Measurements from ENCODE around the gene CAST. TPM values are rescaled to one million over a fixed set of nuclear protein-coding genes. Genes with fewer than 3 reads are reported as not detected.
"Not testable (repeated sequence)": the region's sequence is repeated elsewhere in the genome, so short reads cannot be mapped to it uniquely, and the experiment has no call there.

The CAST gene
- total and polyA plus RNA-seq, 2 donors from 2014 or later, result 83.2 to 282 TPM

- no peak for FAIRE-seq
- H3K4me3 ChIP-seq (ENCODE audit: low read length in 3 of 3), result no peak overlapping the region
- H3K27me3 ChIP-seq (ENCODE audit: control insufficient read depth, insufficient read depth, low read length), result no peaks in the 10 kb centered on the region
- DNase-seq, result no peak
- H3K36me3 ChIP-seq (ENCODE audit: control insufficient read depth in 2 of 3, insufficient read depth in 3 of 3, low read length in 3 of 3), result peaks cover 7 to 72% (median 37%) of the 10 kb centered on the region in 3 donors
- no peak overlapping the region for H3K27ac ChIP-seq (ENCODE audit: low read depth in 2 of 2, low read length in 2 of 2)
- H3K9ac ChIP-seq (ENCODE audit: low read length in 3 of 3), result no peak overlapping the region
- TF ChIP-seq CTCF (IDR thresholded peaks at IDR 0.05; ENCODE audit: borderline replicate concordance, extremely low read depth, insufficient read depth), result no peak
- no peaks in the 10 kb centered on the region for H3K4me1 ChIP-seq (ENCODE audit: control insufficient read depth in 2 of 3, insufficient read depth in 2 of 3, low read depth in 1 of 3, low read length in 3 of 3)
- intact Hi-C loops (cut with DNase I), result no loop called here
- H3K9me3 ChIP-seq (ENCODE audit: control insufficient read depth in 2 of 3, insufficient read depth in 1 of 3, low read length in 3 of 3), result no peaks in the 10 kb centered on the region
Measured at GRCh38 chr5:96743065-96743768, 81.0 kb downstream of the CAST start.

- no peak overlapping the region for H3K9ac ChIP-seq (ENCODE audit: low read length in 3 of 3)
- no peaks in the 10 kb centered on the region for H3K4me1 ChIP-seq (ENCODE audit: control insufficient read depth in 2 of 3, insufficient read depth in 2 of 3, low read depth in 1 of 3, low read length in 3 of 3)
- no peak overlapping the region for H3K4me3 ChIP-seq (ENCODE audit: low read length in 3 of 3)
- peaks cover 6 to 71% (median 38%) of the 10 kb centered on the region in 3 donors for H3K36me3 ChIP-seq (ENCODE audit: control insufficient read depth in 2 of 3, insufficient read depth in 3 of 3, low read length in 3 of 3)
- intact Hi-C loops (cut with DNase I), result no loop called here
- no peaks in the 10 kb centered on the region for H3K27me3 ChIP-seq (ENCODE audit: control insufficient read depth, insufficient read depth, low read length)
- H3K27ac ChIP-seq (ENCODE audit: low read depth in 2 of 2, low read length in 2 of 2), result no peak overlapping the region
- H3K9me3 ChIP-seq (ENCODE audit: control insufficient read depth in 2 of 3, insufficient read depth in 1 of 3, low read length in 3 of 3), result no peaks in the 10 kb centered on the region
- no peak for TF ChIP-seq CTCF (IDR thresholded peaks at IDR 0.05; ENCODE audit: borderline replicate concordance, extremely low read depth, insufficient read depth)
- DNase-seq, result no peak
- no peak for FAIRE-seq
Measured at GRCh38 chr5:96743805-96744204, 81.6 kb downstream of the CAST start.

- H3K27ac ChIP-seq (ENCODE audit: low read depth in 2 of 2, low read length in 2 of 2); intact Hi-C loops (cut with DNase I); H3K4me1 ChIP-seq (ENCODE audit: control insufficient read depth in 2 of 3, insufficient read depth in 2 of 3, low read depth in 1 of 3, low read length in 3 of 3); H3K27me3 ChIP-seq (ENCODE audit: control insufficient read depth, insufficient read depth, low read length); H3K9me3 ChIP-seq (ENCODE audit: control insufficient read depth in 2 of 3, insufficient read depth in 1 of 3, low read length in 3 of 3); DNase-seq; FAIRE-seq; H3K9ac ChIP-seq (ENCODE audit: low read length in 3 of 3); H3K4me3 ChIP-seq (ENCODE audit: low read length in 3 of 3): not testable (repeated sequence)
- peaks cover 6 to 73% (median 41%) of the 10 kb centered on the region in 3 donors for H3K36me3 ChIP-seq (ENCODE audit: control insufficient read depth in 2 of 3, insufficient read depth in 3 of 3, low read length in 3 of 3)
Measured at GRCh38 chr5:96744218-96744617, 82.0 kb downstream of the CAST start.

- FAIRE-seq (no peak), DNase-seq (no peak)
- H3K36me3 ChIP-seq (ENCODE audit: control insufficient read depth in 2 of 3, insufficient read depth in 3 of 3, low read length in 3 of 3), result peaks cover 6 to 77% (median 38%) of the 10 kb centered on the region in 3 donors
- H3K4me1 ChIP-seq (ENCODE audit: control insufficient read depth in 2 of 3, insufficient read depth in 2 of 3, low read depth in 1 of 3, low read length in 3 of 3), result no peaks in the 10 kb centered on the region
- intact Hi-C loops (cut with DNase I), result no loop called here
- H3K4me3 ChIP-seq (ENCODE audit: low read length in 3 of 3), result no peak overlapping the region
- H3K9ac ChIP-seq (ENCODE audit: low read length in 3 of 3), result no peak overlapping the region
- no peak overlapping the region for H3K27ac ChIP-seq (ENCODE audit: low read depth in 2 of 2, low read length in 2 of 2)
- no peaks in the 10 kb centered on the region for H3K9me3 ChIP-seq (ENCODE audit: control insufficient read depth in 2 of 3, insufficient read depth in 1 of 3, low read length in 3 of 3)
- no peaks in the 10 kb centered on the region for H3K27me3 ChIP-seq (ENCODE audit: control insufficient read depth, insufficient read depth, low read length)
- TF ChIP-seq CTCF (IDR thresholded peaks at IDR 0.05; ENCODE audit: borderline replicate concordance, extremely low read depth, insufficient read depth), result no peak
Measured at GRCh38 chr5:96745025-96745424, 82.8 kb downstream of the CAST start.
